ENCODE results near the gene COX8C. TPM values are rescaled to one million over a fixed set of nuclear protein-coding genes. Genes with fewer than 3 reads are reported as not detected.

Gene COX8C
- total and polyA plus RNA-seq, 2 donors (not counting 1 experiment from before 2014, with no cell fraction given): 0.33 TPM; not detected in 1

- Histone ChIP-seq H3K36me3 (ENCODE audit: control insufficient read depth, insufficient read depth, low read length) (no peaks in the 10 kb centered on the region), H3K4me1 (ENCODE audit: control insufficient read depth, extremely low read depth, insufficient read depth, low read length) (peaks cover 4% of the 10 kb centered on the region), H4K20me1 (ENCODE audit: control insufficient read depth, extremely low read depth, insufficient read depth, low read length) (no peaks in the 10 kb centered on the region), H3K4me3 (replicated peaks in 1 of 4; ENCODE audit: control extremely low read depth in 1 of 4, insufficient read depth in 1 of 4, low read depth in 3 of 4, low read length in 4 of 4) (no peak overlapping the region), H3K27me3 (ENCODE audit: control insufficient read depth, insufficient read depth, low read length) (no peaks in the 10 kb centered on the region), H3K9ac (ENCODE audit: insufficient read depth, low read length) (no peak overlapping the region), H3K9me3 (ENCODE audit: control insufficient read depth, insufficient read depth, low read depth, low read length) (no peaks in the 10 kb centered on the region), H3K4me2 (ENCODE audit: extremely low read depth, insufficient read depth, low read length) (no peak overlapping the region), H3K79me2 (ENCODE audit: control insufficient read depth, insufficient read depth, low read length) (peaks cover 87% of the 10 kb centered on the region), H2AFZ (ENCODE audit: low read length) (no peak overlapping the region), H3K27ac (ENCODE audit: insufficient read depth, low read length) (no peak overlapping the region)
- DNase-seq (ENCODE audit: low read depth in 2 of 2): no peak
- TF ChIP-seq CTCF (conservative IDR thresholded peaks at IDR 0.05 in 1 of 2, IDR thresholded peaks at IDR 0.05 in 1 of 2; ENCODE audit: low read depth in 1 of 2, low read length in 2 of 2) (no peak), EZH2 (IDR thresholded peaks at IDR 0.05; ENCODE audit: low read length, missing control alignments) (no peak)
Measured at GRCh38 chr14:93323600-93324174, 23.3 kb upstream of the COX8C start.

GRCh38 chr14:93326196-93326595, 20.8 kb upstream of the COX8C start:
- Histone ChIP-seq H2AFZ (ENCODE audit: low read length) (no peak overlapping the region), H3K4me1 (ENCODE audit: control insufficient read depth, extremely low read depth, insufficient read depth, low read length) (no peaks in the 10 kb centered on the region), H3K27me3 (ENCODE audit: control insufficient read depth, insufficient read depth, low read length) (no peaks in the 10 kb centered on the region), H3K9ac (ENCODE audit: insufficient read depth, low read length) (no peak overlapping the region), H3K4me3 (replicated peaks in 1 of 4; ENCODE audit: control extremely low read depth in 1 of 4, insufficient read depth in 1 of 4, low read depth in 3 of 4, low read length in 4 of 4) (no peak overlapping the region), H3K36me3 (ENCODE audit: control insufficient read depth, insufficient read depth, low read length) (no peaks in the 10 kb centered on the region), H4K20me1 (ENCODE audit: control insufficient read depth, extremely low read depth, insufficient read depth, low read length) (no peaks in the 10 kb centered on the region), H3K27ac (ENCODE audit: insufficient read depth, low read length) (no peak overlapping the region), H3K9me3 (ENCODE audit: control insufficient read depth, insufficient read depth, low read depth, low read length) (no peaks in the 10 kb centered on the region), H3K4me2 (ENCODE audit: extremely low read depth, insufficient read depth, low read length) (no peak overlapping the region), H3K79me2 (ENCODE audit: control insufficient read depth, insufficient read depth, low read length) (peaks cover 90% of the 10 kb centered on the region)
- TF ChIP-seq CTCF (conservative IDR thresholded peaks at IDR 0.05 in 1 of 2, IDR thresholded peaks at IDR 0.05 in 1 of 2; ENCODE audit: low read depth in 1 of 2, low read length in 2 of 2): no peak
- TF ChIP-seq EZH2 (IDR thresholded peaks at IDR 0.05; ENCODE audit: low read length, missing control alignments): no peak
- DNase-seq (ENCODE audit: low read depth in 2 of 2): no peak

GRCh38 chr14:93328546-93328945, 18.4 kb upstream of the COX8C start:
- Histone ChIP-seq H3K79me2 (ENCODE audit: control insufficient read depth, insufficient read depth, low read length) (peaks cover 85% of the 10 kb centered on the region), H3K27ac (ENCODE audit: insufficient read depth, low read length) (no peak overlapping the region), H3K9ac (ENCODE audit: insufficient read depth, low read length) (no peak overlapping the region), H2AFZ (ENCODE audit: low read length) (no peak overlapping the region), H3K27me3 (ENCODE audit: control insufficient read depth, insufficient read depth, low read length) (no peaks in the 10 kb centered on the region), H3K4me3 (replicated peaks in 1 of 4; ENCODE audit: control extremely low read depth in 1 of 4, insufficient read depth in 1 of 4, low read depth in 3 of 4, low read length in 4 of 4) (no peak overlapping the region), H4K20me1 (ENCODE audit: control insufficient read depth, extremely low read depth, insufficient read depth, low read length) (no peaks in the 10 kb centered on the region), H3K4me1 (ENCODE audit: control insufficient read depth, extremely low read depth, insufficient read depth, low read length) (no peaks in the 10 kb centered on the region), H3K36me3 (ENCODE audit: control insufficient read depth, insufficient read depth, low read length) (no peaks in the 10 kb centered on the region), H3K9me3 (ENCODE audit: control insufficient read depth, insufficient read depth, low read depth, low read length) (no peaks in the 10 kb centered on the region), H3K4me2 (ENCODE audit: extremely low read depth, insufficient read depth, low read length) (no peak overlapping the region)
- no peak for DNase-seq (ENCODE audit: low read depth in 2 of 2)
- TF ChIP-seq EZH2 (IDR thresholded peaks at IDR 0.05; ENCODE audit: low read length, missing control alignments) (no peak), CTCF (conservative IDR thresholded peaks at IDR 0.05 in 1 of 2, IDR thresholded peaks at IDR 0.05 in 1 of 2; ENCODE audit: low read depth in 1 of 2, low read length in 2 of 2) (no peak)

Measured in fibroblast of lung (primary cell).